ENCODE results near the gene EPHA3.

Gene EPHA3

GRCh38 chr3:89300981-89301380 is 193.6 kb downstream of the EPHA3 start:
- TF ChIP-seq CTCF (IDR thresholded peaks at IDR 0.05; ENCODE audit: insufficient read depth, low read length, poor library complexity, severe bottlenecking) = no peak
- H3K36me3 ChIP-seq (ENCODE audit: control insufficient read depth, insufficient read depth, low read length) = no peaks in the 10 kb centered on the region
- no peak for DNase-seq (ENCODE audit: extremely low read depth, insufficient read length)

GRCh38 chr3:89303701-89304100 is 196.3 kb downstream of the EPHA3 start:
- H3K4me3 ChIP-seq (replicated peaks; ENCODE audit: low read depth, low read length) = no peak overlapping the region
- TF ChIP-seq CTCF (IDR thresholded peaks at IDR 0.05; ENCODE audit: insufficient read depth, low read length, poor library complexity, severe bottlenecking) = no peak

More at GRCh38 chr3:89300981-89301380, 193.6 kb downstream of the EPHA3 start:
- H3K27me3 ChIP-seq (replicated peaks; ENCODE audit: control insufficient read depth, insufficient read depth, low read length) = no peaks in the 10 kb centered on the region
- H3K4me3 ChIP-seq (replicated peaks; ENCODE audit: low read depth, low read length) = no peak overlapping the region

GRCh38 chr3:89306540-89306939 is 199.1 kb downstream of the EPHA3 start:
- no peak for DNase-seq (ENCODE audit: extremely low read depth, insufficient read length)

More at GRCh38 chr3:89303701-89304100, 196.3 kb downstream of the EPHA3 start:
- no peak for DNase-seq (ENCODE audit: extremely low read depth, insufficient read length)
- H3K36me3 ChIP-seq (ENCODE audit: control insufficient read depth, insufficient read depth, low read length) = no peaks in the 10 kb centered on the region
- no peaks in the 10 kb centered on the region for H3K27me3 ChIP-seq (replicated peaks; ENCODE audit: control insufficient read depth, insufficient read depth, low read length)

GRCh38 chr3:89311581-89311980 is 204.2 kb downstream of the EPHA3 start:
- Histone ChIP-seq H3K4me3 (replicated peaks; ENCODE audit: low read depth, low read length) (no peak overlapping the region), H3K27me3 (replicated peaks; ENCODE audit: control insufficient read depth, insufficient read depth, low read length) (no peaks in the 10 kb centered on the region), H3K36me3 (ENCODE audit: control insufficient read depth, insufficient read depth, low read length) (no peaks in the 10 kb centered on the region)
- TF ChIP-seq CTCF (IDR thresholded peaks at IDR 0.05; ENCODE audit: insufficient read depth, low read length, poor library complexity, severe bottlenecking) = no peak
- DNase-seq (ENCODE audit: extremely low read depth, insufficient read length) = no peak

More at GRCh38 chr3:89306540-89306939, 199.1 kb downstream of the EPHA3 start:
- Histone ChIP-seq H3K27me3 (replicated peaks; ENCODE audit: control insufficient read depth, insufficient read depth, low read length) (no peaks in the 10 kb centered on the region), H3K4me3 (replicated peaks; ENCODE audit: low read depth, low read length) (no peak overlapping the region), H3K36me3 (ENCODE audit: control insufficient read depth, insufficient read depth, low read length) (no peaks in the 10 kb centered on the region)
- no peak for TF ChIP-seq CTCF (IDR thresholded peaks at IDR 0.05; ENCODE audit: insufficient read depth, low read length, poor library complexity, severe bottlenecking)

- Histone ChIP-seq H3K36me3 (ENCODE audit: control insufficient read depth, insufficient read depth, low read length) (no peaks in the 10 kb centered on the region), H3K27me3 (replicated peaks; ENCODE audit: control insufficient read depth, insufficient read depth, low read length) (no peaks in the 10 kb centered on the region), H3K4me3 (replicated peaks; ENCODE audit: low read depth, low read length) (no peak overlapping the region)
- TF ChIP-seq CTCF (IDR thresholded peaks at IDR 0.05; ENCODE audit: insufficient read depth, low read length, poor library complexity, severe bottlenecking) = no peak
- DNase-seq (ENCODE audit: extremely low read depth, insufficient read length) = no peak
Measured at GRCh38 chr3:89312141-89312540, 204.7 kb downstream of the EPHA3 start.
